HG02884 (cell line): ENCODE data around the gene DSE.

Experiments
- ATAC-seq: cut with Tn5 transposase; IDR thresholded peaks from one replicate; pipeline ENCODE4 v1.9.1; 2021; ENCODE audit warnings: mild to moderate bottlenecking, moderate library complexity; ENCODE audit not compliant: unreplicated experiment

Gene DSE

DNA sequence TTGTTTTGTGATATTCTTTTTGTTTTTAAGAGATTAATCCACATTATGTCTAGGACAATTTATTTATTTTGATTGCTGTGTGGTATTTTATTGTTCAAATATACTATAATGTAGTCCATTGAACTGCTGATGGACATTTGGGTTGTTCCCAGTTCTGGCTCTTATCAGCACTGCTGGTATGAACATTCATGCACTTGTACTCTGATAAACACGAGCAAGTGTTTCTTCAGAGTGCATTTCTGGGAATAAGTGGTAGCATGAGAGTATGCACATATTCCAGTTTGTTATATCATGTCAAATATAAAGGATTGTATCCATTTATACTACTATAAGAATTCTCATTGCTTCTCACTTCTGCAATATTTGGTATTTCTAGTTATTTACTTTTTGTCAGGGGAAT lies 97.5 kb downstream of the DSE start:
- ATAC-seq, result no peak

DNA sequence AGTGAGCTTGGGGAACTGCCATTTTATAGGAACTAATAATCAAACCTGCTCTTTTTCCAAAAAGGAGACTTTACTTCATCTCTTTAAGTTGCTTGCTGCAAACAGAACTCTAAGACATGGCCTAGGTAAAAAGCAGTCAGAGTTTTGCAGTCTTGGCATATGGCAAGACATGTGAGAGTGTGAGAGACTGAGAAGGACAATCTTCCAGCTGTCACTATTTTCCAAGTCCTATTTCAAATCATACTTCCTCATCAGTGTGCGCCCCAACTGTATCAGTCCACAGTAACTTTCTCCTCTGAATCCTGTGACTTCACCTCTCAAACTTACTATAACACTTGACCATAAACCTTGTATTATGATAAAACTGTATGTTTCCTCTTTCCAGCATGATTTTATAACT lies 100.8 kb downstream of the DSE start:
- no peak for ATAC-seq

DNA sequence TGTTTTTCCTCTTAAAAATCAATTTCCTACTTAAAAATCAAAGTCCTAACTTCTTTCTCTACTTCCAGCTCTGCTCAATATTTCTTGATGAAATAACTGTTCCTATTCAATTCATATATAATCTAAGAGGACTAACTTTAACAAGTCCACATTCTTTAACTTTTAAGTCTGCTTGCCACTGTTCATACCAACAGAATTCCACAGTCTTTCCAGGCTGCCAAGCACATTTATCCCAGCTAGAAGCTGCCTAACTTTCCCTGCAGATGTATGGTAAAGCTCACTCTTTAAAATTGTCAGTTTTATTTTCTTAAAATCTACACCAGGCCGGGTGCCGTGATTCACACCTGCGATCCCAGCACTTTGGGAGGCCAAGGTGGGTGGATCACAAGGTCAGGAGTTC lies 102.0 kb downstream of the DSE start:
- ATAC-seq, result no peak

DNA sequence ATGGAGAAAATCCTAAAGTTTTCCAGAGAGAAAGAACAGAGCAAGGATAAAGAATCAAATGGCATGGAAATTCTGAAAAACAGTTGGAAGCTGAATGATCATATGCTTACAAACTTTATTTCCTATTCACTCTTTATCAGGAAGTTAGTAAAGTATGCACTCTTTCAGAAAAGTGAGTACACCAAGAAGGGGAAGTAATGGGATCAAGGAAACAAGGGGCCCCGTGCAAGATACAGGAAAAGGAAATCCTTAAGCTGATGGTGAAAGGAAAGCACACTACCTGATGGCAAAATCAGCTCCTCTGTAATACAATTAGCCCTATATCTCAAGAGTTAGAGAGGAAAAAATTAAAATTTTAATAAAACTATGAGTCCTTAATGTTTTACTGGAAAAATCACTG lies 104.4 kb downstream of the DSE start:
- ATAC-seq, result no peak

DNA sequence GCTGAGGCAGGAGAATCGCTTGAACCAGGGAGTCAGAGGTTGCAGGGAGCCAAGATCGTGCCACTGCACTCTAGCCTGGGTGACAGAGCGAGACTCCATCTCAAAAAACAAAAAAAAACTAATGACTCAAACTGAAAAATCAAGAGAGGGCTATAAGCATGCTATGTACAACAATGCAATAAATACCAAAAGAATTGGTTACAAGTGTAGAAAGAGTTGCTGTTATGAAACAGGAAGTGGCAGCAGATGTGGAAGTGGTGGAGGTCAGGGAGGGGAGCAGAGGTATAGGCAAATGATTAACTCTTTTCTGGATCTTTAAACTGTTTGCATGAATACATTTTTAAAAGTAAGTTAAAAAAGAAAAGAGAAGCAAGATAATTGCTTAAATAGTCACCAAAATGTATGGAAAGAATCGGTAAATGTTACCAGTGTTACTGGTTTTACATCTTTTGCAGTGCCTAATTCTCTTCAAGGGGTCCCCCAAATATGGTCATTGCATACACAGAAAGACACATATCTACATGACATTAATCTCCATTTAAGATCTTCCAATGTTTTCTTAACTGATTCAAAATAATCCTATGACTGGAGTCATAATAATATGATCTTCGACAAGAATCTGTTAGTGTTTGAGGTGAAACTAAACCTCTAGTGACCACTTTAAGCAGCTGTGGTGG lies 105.4 kb downstream of the DSE start:
- peak; percentile 100 for ATAC-seq

DNA sequence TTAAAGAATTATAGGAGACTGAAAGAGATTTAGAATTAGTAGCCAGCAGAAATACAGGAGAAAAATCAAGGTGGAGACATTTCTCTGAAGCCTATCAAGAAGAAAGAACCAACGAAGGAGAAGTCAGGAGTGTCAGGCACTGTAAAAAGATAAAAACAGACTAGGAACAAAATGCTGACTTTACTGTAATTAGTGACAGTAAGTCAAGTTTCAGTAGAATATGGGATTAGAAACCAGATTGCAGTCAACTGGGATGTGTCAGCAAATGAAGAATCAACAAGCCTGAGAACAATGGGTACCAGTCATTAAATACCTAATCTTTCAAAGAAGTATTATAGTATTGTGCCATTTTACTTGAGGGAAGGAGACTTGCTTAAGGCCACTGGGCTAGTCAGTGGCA lies 112.0 kb downstream of the DSE start:
- no peak for ATAC-seq

DNA sequence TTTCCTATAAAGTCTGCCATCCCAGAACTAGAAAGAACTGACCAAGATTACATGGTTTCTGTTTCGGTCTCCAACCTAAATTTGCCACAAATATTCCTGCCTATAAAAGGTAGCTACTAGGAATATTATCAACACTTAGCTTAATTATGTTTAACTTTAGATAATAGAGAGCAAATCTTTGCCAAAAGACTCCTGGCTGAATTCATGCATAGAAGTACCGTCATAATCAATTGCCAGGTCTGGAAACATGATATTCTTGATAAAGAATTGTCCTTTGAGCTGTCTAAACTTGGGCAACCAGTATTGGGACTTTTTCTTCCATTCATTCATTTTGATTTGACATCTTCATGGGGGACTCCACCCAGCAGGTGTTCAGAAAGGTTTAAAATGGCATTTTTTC lies 112.9 kb downstream of the DSE start:
- ATAC-seq, result no peak

DNA sequence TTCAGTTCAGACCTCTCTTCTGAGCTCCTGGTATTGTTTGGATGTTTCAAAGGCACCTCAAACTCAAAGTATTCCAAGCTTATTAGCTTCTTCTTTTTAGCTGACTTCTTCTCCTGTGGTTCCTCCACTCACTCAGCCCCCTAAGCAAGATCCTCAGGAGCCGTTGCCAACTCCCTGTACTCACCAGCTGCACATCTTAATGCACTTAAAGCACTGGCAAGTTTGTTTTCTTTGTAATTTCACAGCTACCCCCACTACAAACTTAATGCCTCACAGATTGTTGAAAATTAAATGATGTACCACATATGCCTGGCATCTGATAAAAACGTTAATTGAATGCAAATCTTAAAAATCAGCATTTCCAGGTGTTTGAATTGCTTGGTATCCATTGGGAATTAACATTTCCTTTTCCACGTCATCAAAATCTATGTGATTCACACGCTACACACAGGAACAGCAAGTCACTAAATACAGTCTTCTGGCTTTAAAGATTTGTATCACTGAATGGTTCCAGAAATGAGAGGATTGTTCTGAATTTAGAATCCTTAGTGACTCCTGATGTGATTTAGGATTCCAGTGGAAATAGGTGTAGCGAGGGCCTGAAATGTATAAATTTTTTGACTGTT lies 114.9 kb downstream of the DSE start:
- no peak for ATAC-seq

DNA sequence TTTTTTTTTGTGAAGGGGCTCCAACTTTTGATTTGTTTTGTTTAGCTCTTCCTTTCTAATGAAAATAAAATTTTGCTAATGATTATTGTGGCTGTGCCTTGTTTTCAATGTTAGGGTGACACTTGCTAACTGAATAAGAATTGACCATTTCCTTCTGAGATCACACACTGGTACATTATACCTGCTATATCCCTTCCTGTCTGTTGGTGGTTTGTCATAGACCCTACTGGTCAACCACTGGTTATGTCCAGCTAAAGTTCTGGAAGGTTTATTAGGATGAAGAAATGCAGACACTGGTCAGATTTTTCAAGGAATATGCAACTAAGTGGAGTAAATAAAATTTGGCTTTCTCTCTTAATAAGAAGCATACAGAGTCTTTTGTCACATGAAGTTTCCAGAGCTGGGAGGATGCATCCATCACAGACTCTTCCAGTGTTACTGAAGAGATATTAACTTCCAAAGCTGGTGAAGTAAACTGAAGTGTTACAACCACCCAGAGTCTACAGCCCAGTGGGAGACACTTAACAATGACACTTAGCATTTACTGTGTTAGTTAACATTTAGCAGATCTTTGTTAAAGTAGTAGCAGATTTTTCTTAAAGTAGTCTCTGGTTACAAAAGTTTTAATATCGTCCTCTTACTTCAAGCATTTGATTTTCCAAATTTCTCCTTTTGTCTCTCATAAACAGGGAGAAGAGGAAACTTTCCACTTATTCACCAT lies 121.0 kb downstream of the DSE start:
- no peak for ATAC-seq

DNA sequence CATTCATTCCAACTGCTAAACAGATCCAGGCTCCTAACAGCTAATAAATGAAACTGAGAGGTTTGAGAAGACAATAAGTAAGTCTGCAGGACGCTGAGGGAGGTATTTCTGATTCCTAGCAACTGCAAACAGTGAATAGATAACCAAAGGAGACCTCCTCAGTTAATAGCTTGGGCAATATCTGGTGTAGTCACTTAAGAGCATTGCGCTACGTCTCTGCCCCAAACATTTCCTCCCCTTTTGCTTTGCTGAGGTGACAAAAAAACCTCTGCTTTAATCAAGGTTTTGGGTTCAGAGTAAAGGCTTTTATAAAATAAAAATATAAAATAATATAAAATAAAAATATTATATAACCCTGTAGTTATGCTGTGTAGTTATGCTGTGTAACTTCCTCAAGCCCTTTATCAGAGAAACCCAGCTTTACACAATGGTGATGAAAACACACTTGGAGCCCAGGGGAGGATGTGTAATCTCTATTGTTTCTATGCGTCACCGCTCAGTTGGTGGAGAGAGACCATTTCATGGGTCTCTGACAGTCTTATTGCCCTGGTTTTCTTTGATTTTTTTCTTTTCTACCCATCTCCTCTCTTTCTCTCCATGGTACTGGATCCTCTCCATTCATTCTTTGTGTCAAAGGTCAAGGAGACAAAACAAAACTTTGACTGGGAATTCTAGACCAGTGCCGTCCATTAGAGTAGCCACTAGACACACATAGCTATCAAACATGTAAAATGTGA lies 121.8 kb downstream of the DSE start:
- ATAC-seq, result no peak
